K562 (cell line): Measurements from ENCODE around the gene KRT80. TPM values are rescaled to one million over a fixed set of nuclear protein-coding genes. Genes with fewer than 3 reads are reported as not detected.

Experiments used
- ATAC-seq: fragments of 200-7000 bp; cut with Tn5 transposase; 3 replicates; pipeline ENCODE4 v1.9.1; 2020; ENCODE audit warnings: moderate library complexity
- BruUV-seq: library from RNA; stranded (reverse); fragments of 400-500 nt; replicated peaks from 2 replicates; lab custom pipeline; 2021; lab: Mats Ljungman, UMichigan
- CTCF ChIA-PET: fragments of 300-600 bp; formaldehyde crosslinking; extraction: SDS; loops from one replicate; lab custom pipeline; 2021; ENCODE audit warnings: low intra/inter-chr PET ratio; lab: Yijun Ruan, JAX
- POLR2A ChIA-PET: fragments of 300-600, 350-650 bp; sonication (Branson Sonifier 250); formaldehyde crosslinking; extraction: SDS; loops from one replicate; lab custom pipeline; 2021; ENCODE audit warnings: antibody characterized with exemption, inconsistent platforms; lab: Yijun Ruan, JAX
- DNase-seq, 4 experiments: peaks; one replicate each; pipeline versions ENCODE4 v3.0.0 to v3.0.0-alpha.2; 2011 to 2018; ENCODE audit warnings: low spot score in 3 of 4, mixed read lengths in 3 of 4; ENCODE audit errors: extremely low read depth in 1 of 4
- FAIRE-seq: peaks from 2 replicates; lab custom pipeline; 2011; peaks lifted over from hg19 to GRCh38; lab: Jason Lieb, UNC
- H2AFZ ChIP-seq: 2 replicates; pipeline ENCODE4 v1.6.0; 2011; ENCODE audit warnings: low read depth, low read length, control low read depth, inconsistent platforms
- H3K27ac ChIP-seq: fragments of 200-600 bp; 3 replicates; pipeline ENCODE4 v1.8.0; 2011; ENCODE audit warnings: low read depth, mild to moderate bottlenecking, control low read depth, inconsistent platforms, low read length, moderate library complexity, mixed read lengths; ENCODE audit errors: extremely low read depth
- H3K27me3 ChIP-seq, 2 experiments: fragments of 300-600 bp in 1 of 2; 2 replicates in 1 of 2; 3 replicates in 1 of 2; pipeline versions ENCODE4 v1.6.0 to v1.8.0; 2011; ENCODE audit warnings: inconsistent platforms in 2 of 2, low read length in 2 of 2, mild to moderate bottlenecking in 1 of 2, mixed read lengths in 1 of 2, moderate library complexity in 1 of 2; ENCODE audit not compliant: control insufficient read depth in 2 of 2, insufficient read depth in 2 of 2
- H3K36me3 ChIP-seq: fragments of 300-600 bp; 3 replicates; pipeline ENCODE4 v1.8.0; 2011; ENCODE audit warnings: mild to moderate bottlenecking, low read length, inconsistent platforms; ENCODE audit not compliant: control insufficient read depth, insufficient read depth
- H3K4me1 ChIP-seq, 2 experiments: fragments of 200-600 bp in 1 of 2; replicated peaks in 1 of 2; 2 replicates in 1 of 2; 3 replicates in 1 of 2; pipeline versions ENCODE4 v1.5.1 to v1.8.0; 2011; ENCODE audit warnings: inconsistent platforms in 2 of 2, low read length in 2 of 2, mild to moderate bottlenecking in 1 of 2, mixed read lengths in 1 of 2, moderate library complexity in 1 of 2; ENCODE audit not compliant: control insufficient read depth in 2 of 2, insufficient read depth in 2 of 2
- H3K4me2 ChIP-seq: 2 replicates; pipeline ENCODE4 v1.6.1; 2011; ENCODE audit warnings: low read length, control low read depth, inconsistent platforms, mixed read lengths; ENCODE audit not compliant: insufficient read depth
- H3K4me3 ChIP-seq: fragments of 200-600 bp; sonication (generic), shearing (Covaris generic); 2 replicates; pipeline ENCODE4 v1.5.1; 2016; ENCODE audit warnings: control low read depth, inconsistent platforms
- H3K79me2 ChIP-seq: fragments of 200-600 bp; 3 replicates; pipeline ENCODE4 v1.8.0; 2011; ENCODE audit warnings: low read length, inconsistent platforms; ENCODE audit not compliant: control insufficient read depth, insufficient read depth
- H3K9ac ChIP-seq, 2 experiments: 2 replicates each; pipeline versions ENCODE4 v1.6.0 to v1.6.1; 2011; ENCODE audit warnings: low read depth in 2 of 2, low read length in 2 of 2, control low read depth in 1 of 2, inconsistent platforms in 1 of 2, mild to moderate bottlenecking in 1 of 2, mixed read lengths in 1 of 2; ENCODE audit not compliant: insufficient read depth in 1 of 2
- H3K9me1 ChIP-seq: one replicate; pipeline ENCODE4 v1.6.0; 2011; ENCODE audit warnings: inconsistent platforms, mild to moderate bottlenecking, low read length, moderate library complexity; ENCODE audit not compliant: control insufficient read depth, insufficient read depth
- H3K9me3 ChIP-seq: replicated peaks from 2 replicates; pipeline ENCODE4 v1.5.1; 2011; ENCODE audit warnings: low read depth, low read length, inconsistent platforms; ENCODE audit not compliant: control insufficient read depth, insufficient read depth
- H4K20me1 ChIP-seq: replicated peaks from 2 replicates; pipeline ENCODE4 v1.6.1; 2011; ENCODE audit warnings: low read length, inconsistent platforms, mixed read lengths; ENCODE audit not compliant: control insufficient read depth, insufficient read depth
- KLF13 ChIP-seq: fragments of 450-650 bp; IDR thresholded peaks from 2 replicates; pipeline ENCODE4 v1.6.1; 2016; ENCODE audit warnings: missing genetic modification characterization, low read depth, mild to moderate bottlenecking, missing compliant biosample characterization, moderate library complexity, borderline replicate concordance
- MYNN ChIP-seq, 2 experiments: sonication (generic); formaldehyde crosslinking in 1 of 2; IDR thresholded peaks; 2 replicates each; pipeline versions ENCODE4 v1.5.0 to v1.6.1; 2016 to 2020; ENCODE audit warnings: antibody characterized with exemption in 1 of 2, missing genetic modification reagents in 1 of 2
- PRDM10 ChIP-seq: fragments of 450-650 bp; IDR thresholded peaks from 2 replicates; pipeline ENCODE4 v1.6.1; 2018; ENCODE audit not compliant: partially characterized antibody
- whole genome bisulfite sequencing: fragments of 100-300 bp; shearing (Covaris generic); methylation state at CpG from one replicate; pipeline ENCODE4 v1.1.6; 2016; ENCODE audit warnings: low coverage, mixed read lengths; ENCODE audit not compliant: insufficient coverage; ENCODE audit errors: missing lambda C conversion rate; 5-methylcytosine and 5-hydroxymethylcytosine counted together
- in situ Hi-C: fragments of 300-500 bp; cut with MboI; formaldehyde crosslinking; loops from 4 replicates; pipeline ENCODE4 v1.15.0; 2018; ENCODE audit warnings: inconsistent platforms, mixed read lengths
- intact Hi-C: fragments of 100-400 bp; cut with micrococcal nuclease; formaldehyde crosslinking; loops from 2 replicates; pipeline ENCODE4 v1.14.2; 2022
- polyA plus RNA-seq, 8 experiments: library from polyadenylated mRNA; depleted of rRNA in 4 of 8; stranded (reverse) in 5 of 8; unstranded in 3 of 8; fragments of >200 nt; fragmentation: Nextera tagmentation in 2 of 8; fragmentation: Illumina TruSeq in 1 of 8; extraction: Ambion mirVana in 2 of 8; extraction: Trizol in 1 of 8; gene quantifications; 2 replicates each; pipeline versions ENCODE4 v1.2.1 to v1.2.3, GENCODE V29; 2011 to 2014; ENCODE audit warnings: inconsistent platforms in 1 of 8, missing spikeins in 1 of 8
- total RNA-seq, 7 experiments: library from RNA; depleted of rRNA in 6 of 7; stranded (reverse); fragments of >200 nt in 6 of 7; fragmentation: Illumina TruSeq in 2 of 7; extraction: Trizol in 2 of 7; gene quantifications; 2 replicates each; pipeline versions ENCODE4 v1.2.1 to v1.2.3, GENCODE V29; 2011 to 2021; ENCODE audit warnings: low replicate concordance in 1 of 7

The KRT80 gene
- total and polyA plus RNA-seq, 9 of the 15 experiments (the other 6 are each of a cell fraction or from before 2014, with no cell fraction given) = not detected

DNA sequence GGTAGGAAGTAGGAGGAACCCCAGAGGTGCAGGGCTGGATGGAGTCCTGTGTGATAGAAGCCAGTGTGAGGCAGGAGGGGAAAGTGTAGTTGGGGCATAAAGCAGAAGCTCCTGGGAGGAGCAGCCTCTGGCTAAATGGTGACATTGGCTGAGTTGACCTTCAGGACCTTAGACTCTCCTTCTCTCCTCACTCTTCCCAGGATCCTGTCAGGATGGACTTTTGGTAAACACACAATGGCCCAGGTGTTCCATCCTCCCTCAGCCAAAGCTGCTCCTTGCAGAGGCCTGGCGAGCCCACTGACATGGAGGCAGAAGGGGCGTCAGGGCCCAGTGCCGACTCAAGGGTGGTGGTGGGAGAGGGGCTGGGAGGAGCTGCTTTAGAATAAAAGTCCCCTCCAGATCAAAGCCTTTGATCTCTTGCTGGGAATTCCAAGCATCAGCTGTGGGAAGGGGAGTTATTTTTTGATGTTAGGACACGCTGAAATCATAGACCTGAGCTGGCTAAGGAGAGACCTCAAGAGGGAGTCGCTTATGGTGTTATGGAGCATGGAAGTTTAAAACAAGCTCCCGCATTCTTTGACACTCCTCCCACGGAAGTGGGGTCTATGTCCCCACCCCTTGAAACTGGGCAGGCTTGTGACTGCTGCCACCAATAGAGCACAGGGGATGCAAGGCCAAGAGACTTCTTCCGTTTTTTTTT lies 68.2 kb downstream of the KRT80 start:
- Histone ChIP-seq H3K9me3 (no peaks in the 10 kb centered on the region), H3K9ac (no peak overlapping the region), H3K9me1 (peaks cover 2% of the 10 kb centered on the region), H3K36me3 (no peaks in the 10 kb centered on the region), H3K27me3 (peaks cover 26 to 59% of the 10 kb centered on the region in 2 experiments; a peak in 4 of 5 replicates), H4K20me1 (no peaks in the 10 kb centered on the region; the same call in 1 of the 2 replicates), H3K4me3 (no peak overlapping the region), H3K4me1 (peaks cover 14% of the 10 kb centered on the region in 2 experiments; a peak in 3 of 5 replicates), H2AFZ (no peak overlapping the region), H3K79me2 (no peaks in the 10 kb centered on the region), H3K4me2 (no peak overlapping the region), H3K27ac (no peak overlapping the region)
- ATAC-seq = no peak
- ChIA-PET CTCF (interaction anchor here (3.2 kb wide), 1 partner anchor 98 kb away, joined by 32 read pairs; no protein-coding TSS in a partner anchor), POLR2A (interaction anchor here (0.6 kb wide), 2 partner anchors 22 to 35 kb away, joined by 3 to 5 read pairs; no protein-coding TSS in a partner anchor)
- no TSS peak for BruUV-seq
- in situ Hi-C loops (loop anchor here (5.0 kb wide), 1 partner anchor 96 kb away; no protein-coding TSS in a partner anchor), intact Hi-C loops (loop anchor here (5.0 kb wide), 1 partner anchor 41 kb away; no protein-coding TSS in a partner anchor)
- TF ChIP-seq PRDM10 (peak; percentile 54), KLF13 (tag) (no peak), MYNN (IDR thresholded peaks at IDR 0.05) (peak; percentile 86; the same call in 1 of the 2 replicates), MYNN (CRISPR knock-in tag; IDR thresholded peaks at IDR 0.05) (no peak; the same call in 1 of the 2 replicates)
- no peak for FAIRE-seq
- peak in 1 of 4 experiments; percentile 5 for DNase-seq
- 7% methylated on average over 7 of the region's 8 CpGs for WGBS
